Mammary microvascular endothelial cell (primary cell): Measurements from ENCODE around the gene C9orf153. TPM values are rescaled to one million over a fixed set of nuclear protein-coding genes. Genes with fewer than 3 reads are reported as not detected.

Experiments
- total RNA-seq: library from RNA; depleted of rRNA; stranded (reverse); fragments of >200 nt; gene quantifications from 2 replicates; pipeline ENCODE4 v1.2.3, GENCODE V29; 2015

Gene C9orf153
- total RNA-seq: not detected in 2 replicates

DNA sequence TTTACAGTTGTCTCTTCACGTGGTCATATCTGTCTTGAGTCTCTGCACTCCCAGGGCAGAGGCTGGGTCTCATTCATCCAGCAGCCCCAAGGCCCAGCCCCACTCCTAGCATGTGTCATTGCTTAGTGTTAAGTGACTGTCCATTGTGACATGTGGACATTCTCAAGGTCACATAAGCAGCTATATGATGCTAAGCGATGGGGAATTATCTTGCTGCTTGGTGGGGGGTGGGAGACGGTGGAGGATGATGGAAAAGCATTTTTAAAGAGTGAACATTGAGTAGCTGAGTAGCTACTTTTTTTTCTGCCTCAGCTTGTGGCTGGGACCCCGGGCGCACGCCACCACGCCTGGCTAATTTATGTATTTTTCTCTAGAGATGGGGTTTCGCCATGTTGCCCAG is at the start of gene C9orf153:
TSS of gene C9orf153 (minus strand) at position 101 of the 400 bp plus-strand sequence. CDS start 30,054 bp downstream, outside the sequence.

GRCh38 chr9:86282077-86282978 is 22.9 kb upstream of the C9orf153 start, which contains the start of gene ISCA1:
TSS of gene ISCA1 (minus strand) at chr9:86282538. CDS start at chr9:86282458, 80 bp downstream.

Other genes with a start within 250 kb of the C9orf153 start
- gene GOLM1, start 160.1 kb downstream of the C9orf153 start, total RNA-seq: 61.2 and 65.8 TPM in 2 replicates
- gene ISCA1, start 22.9 kb upstream of the C9orf153 start, total RNA-seq: 28.7 and 34.9 TPM in 2 replicates
- 10.7 and 11.2 TPM in 2 replicates for gene TUT7, start 94.8 kb upstream of the C9orf153 start, total RNA-seq